Aorta (tissue), 5 donors: ENCODE measurements around the gene DRG2. TPM values are rescaled to one million over a fixed set of nuclear protein-coding genes. Genes with fewer than 3 reads are reported as not detected.

ENCODE experiments used
- ATAC-seq: fragments of 200-7000 bp; cut with Tn5 transposase; one replicate; pipeline ENCODE4 v1.9.1; 2022; ENCODE audit warnings: moderate library complexity; ENCODE audit not compliant: low FRiP score
- DNase-seq, 2 donors: peaks; one replicate each; pipeline ENCODE4 v3.0.0-alpha.2; 2020
- H3K27ac ChIP-seq, 2 donors: one replicate each; pipeline ENCODE4 v1.5.1; 2013; ENCODE audit warnings: low read length in 2 of 2, mild to moderate bottlenecking in 2 of 2, moderate library complexity in 2 of 2, control low read depth in 1 of 2, inconsistent platforms in 1 of 2, low read depth in 1 of 2
- H3K27me3 ChIP-seq, 2 donors: one replicate each; pipeline ENCODE4 v1.6.1; 2013; ENCODE audit warnings: control low read depth in 1 of 2, low read length in 1 of 2, mild to moderate bottlenecking in 1 of 2, moderate library complexity in 1 of 2; ENCODE audit not compliant: insufficient read depth in 2 of 2, control insufficient read depth in 1 of 2
- H3K36me3 ChIP-seq, 2 donors: one replicate each; pipeline ENCODE4 v1.6.1; 2013; ENCODE audit warnings: control low read depth in 1 of 2, low read length in 1 of 2, mild to moderate bottlenecking in 1 of 2; ENCODE audit not compliant: insufficient read depth in 2 of 2, control insufficient read depth in 1 of 2
- H3K4me1 ChIP-seq, 2 donors: one replicate each; pipeline ENCODE4 v1.6.1; 2013; ENCODE audit warnings: low read length in 2 of 2, control low read depth in 1 of 2, mild to moderate bottlenecking in 1 of 2, moderate library complexity in 1 of 2; ENCODE audit not compliant: insufficient read depth in 2 of 2, control insufficient read depth in 1 of 2
- H3K4me3 ChIP-seq, 2 donors: one replicate each; pipeline ENCODE4 v1.5.1; 2013; ENCODE audit warnings: low read length in 2 of 2, control low read depth in 1 of 2, mild to moderate bottlenecking in 1 of 2
- H3K9me3 ChIP-seq: one replicate; pipeline ENCODE4 v1.6.1; 2013; ENCODE audit warnings: mild to moderate bottlenecking, low read length; ENCODE audit not compliant: control insufficient read depth
- WGBS, 2 donors: extraction: QIAGEN DNeasy Blood & Tissue Kit; methylation state at CpG; one replicate each; pipeline ENCODE4 v1.1.7; 2013; 5-methylcytosine and 5-hydroxymethylcytosine counted together
- intact Hi-C, 2 donors: fragments of 100-400 bp; cut with DNase I; formaldehyde crosslinking; loops; one replicate each; pipeline versions ENCODE4 v1.14.2 to v1.15.0; 2022
- polyA plus RNA-seq, 2 donors: library from polyadenylated mRNA; stranded (reverse); fragments of 200-250 nt; gene quantifications; one replicate each; pipeline ENCODE4 v1.2.3, GENCODE V29; 2013
- total RNA-seq, 2 donors: library from RNA; stranded (reverse); fragmentation: NEBNext Ultra II Directional; extraction: Animal tissue kit (Norgen Biotek cat#: 25700); gene quantifications; one replicate each; pipeline ENCODE4 v1.2.1, GENCODE V29; 2021
- donor health status: healthy with polysubstance abuse.
- donor health status: Bipolar disorder and iron deficiency.
- donor health status: DM: no; HTN: no; CAD: no.
- donor health status: DM: no; HTN: no; CAD: no.
- donor health status: DM: yes; HTN: yes; CAD: no.

DRG2 gene
- total and polyA plus RNA-seq, 4 donors: 16.0 to 52.3 (median 31.2) TPM

DNA sequence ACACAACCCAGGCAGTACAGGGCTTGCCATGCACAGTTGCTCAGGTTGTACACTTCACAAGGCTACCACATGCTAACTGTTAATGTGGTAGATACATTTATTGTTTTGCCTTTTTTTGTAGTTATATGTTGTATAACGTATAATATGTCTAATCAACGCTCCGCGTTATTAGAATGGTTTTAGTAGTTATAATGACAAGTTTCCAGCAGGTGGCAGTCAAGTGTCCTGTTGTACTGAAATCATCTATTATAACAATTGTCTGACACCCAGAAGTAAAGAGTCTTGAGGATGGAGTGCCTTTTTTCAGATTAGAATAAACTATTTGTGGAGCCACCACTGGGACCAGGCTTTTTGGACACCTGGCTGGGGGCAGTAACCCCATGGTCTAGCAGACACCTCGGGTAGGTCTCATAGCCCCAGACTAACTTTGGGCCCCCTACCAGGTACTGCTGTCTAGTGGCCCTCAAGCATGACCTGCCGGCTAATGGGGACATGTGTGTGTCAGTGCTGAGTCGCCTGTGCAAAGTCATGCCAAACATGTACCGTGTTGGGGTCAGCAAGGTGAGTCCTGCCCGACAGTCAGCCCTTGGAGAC is 53.6 kb downstream of the DRG2 start:
- H3K27me3 ChIP-seq: no peaks in the 10 kb centered on the region
- no peak for ATAC-seq
- H3K27ac ChIP-seq: no peak overlapping the region
- H3K36me3 ChIP-seq: no peaks in the 10 kb centered on the region
- no peaks in the 10 kb centered on the region for H3K9me3 ChIP-seq
- 26 to 32% methylated on average over 9 of the region's 9 CpGs for WGBS, 2 donors
- DNase-seq: no peak
- H3K4me1 ChIP-seq: no peaks in the 10 kb centered on the region
- no peak overlapping the region for H3K4me3 ChIP-seq
- intact Hi-C loops: loop anchor here in 1 of 2 donors (5.0 kb wide), 1 partner anchor 76 kb away; no protein-coding TSS in a partner anchor

GRCh38 chr17:18142417-18142816 is 54.7 kb downstream of the DRG2 start:
- no peak overlapping the region for H3K27ac ChIP-seq
- H3K9me3 ChIP-seq: no peaks in the 10 kb centered on the region
- DNase-seq (no peak), ATAC-seq (no peak)
- H3K4me1 ChIP-seq: no peaks in the 10 kb centered on the region
- WGBS, 2 donors: 88 to 93% methylated on average over 3 of the region's 3 CpGs
- no peak overlapping the region for H3K4me3 ChIP-seq
- intact Hi-C loops: loop anchor here in 1 of 2 donors (5.0 kb wide), 1 partner anchor 75 kb away; no protein-coding TSS in a partner anchor
- H3K27me3 ChIP-seq: no peaks in the 10 kb centered on the region
- no peaks in the 10 kb centered on the region for H3K36me3 ChIP-seq

DNA sequence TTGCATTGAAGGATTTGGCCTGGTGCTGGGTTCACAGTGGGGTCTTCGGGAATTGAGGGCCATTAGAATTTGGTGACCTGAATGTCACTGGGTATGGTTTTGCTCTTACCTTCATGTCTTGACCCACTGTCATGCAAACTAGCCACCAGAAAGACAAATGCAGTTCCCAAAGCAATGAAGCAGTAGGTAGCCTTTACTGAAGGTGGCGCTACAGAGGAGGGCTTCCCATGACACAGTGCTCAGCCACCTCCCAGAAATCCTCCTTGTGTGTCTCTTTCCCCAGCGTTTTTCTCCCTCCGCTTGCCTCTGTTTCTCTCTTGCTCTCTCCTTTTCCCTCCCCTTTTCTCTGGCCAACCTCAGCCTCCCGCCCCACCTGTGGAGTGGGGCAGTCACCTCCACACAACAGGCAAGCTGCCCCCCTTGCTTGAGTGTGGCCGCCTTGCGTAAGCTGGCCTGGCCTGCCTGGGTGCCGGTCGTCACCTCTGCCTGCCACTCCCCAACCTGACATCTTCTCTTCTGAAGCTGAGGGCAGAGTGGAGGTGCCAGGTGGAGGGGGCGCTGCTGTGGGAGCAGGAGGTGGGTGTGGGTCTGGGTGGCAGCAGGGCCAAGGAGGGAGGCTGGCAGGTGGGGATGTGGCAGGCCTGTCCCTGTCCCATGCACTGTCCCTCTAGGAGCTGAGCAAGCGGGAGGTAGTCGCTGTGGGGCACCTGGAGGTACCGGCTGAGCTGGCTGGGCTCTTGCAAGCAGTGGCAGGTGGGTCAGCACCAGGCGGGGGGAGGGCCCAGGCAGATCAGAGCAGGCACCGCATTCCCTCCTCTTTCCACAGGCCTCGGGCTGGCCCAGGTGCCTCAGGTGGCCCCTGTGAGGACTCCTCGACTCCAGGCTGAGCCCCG is 55.5 kb downstream of the DRG2 start:
- ATAC-seq: no peak
- Histone ChIP-seq H3K9me3 (no peaks in the 10 kb centered on the region), H3K27me3 (no peaks in the 10 kb centered on the region), H3K36me3 (no peaks in the 10 kb centered on the region), H3K4me3 (no peak overlapping the region), H3K27ac (no peak overlapping the region), H3K4me1 (no peaks in the 10 kb centered on the region)
- intact Hi-C loops: loop anchor here in 1 of 2 donors (5.0 kb wide), 1 partner anchor 74 kb away; no protein-coding TSS in a partner anchor
- WGBS, 2 donors: 62 to 72% methylated on average over 18 of the region's 18 CpGs
- DNase-seq: no peak

DNA sequence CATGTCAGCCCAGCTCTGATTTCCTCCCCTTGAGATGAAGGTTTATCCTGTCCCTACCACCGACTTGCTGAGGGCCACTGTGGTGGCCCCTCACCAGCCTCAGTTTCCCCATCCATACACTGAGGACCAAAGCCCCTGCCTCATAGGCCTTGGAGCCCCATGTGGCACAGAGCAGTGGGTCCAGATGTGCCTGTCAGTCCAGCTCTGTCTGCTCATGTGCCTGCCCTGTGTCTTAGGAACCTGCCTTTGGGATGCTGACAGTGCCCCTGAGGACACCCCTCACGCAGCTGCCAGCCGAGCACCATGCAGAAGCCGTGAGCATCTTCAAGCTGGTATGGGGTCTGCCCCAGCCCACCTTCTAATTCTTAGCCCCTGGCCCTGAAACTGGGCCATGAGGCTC is 56.5 kb downstream of the DRG2 start:
- DNase-seq (no peak), ATAC-seq (no peak)
- H3K36me3 ChIP-seq: no peaks in the 10 kb centered on the region
- H3K4me1 ChIP-seq: no peaks in the 10 kb centered on the region
- no peaks in the 10 kb centered on the region for H3K27me3 ChIP-seq
- no peak overlapping the region for H3K27ac ChIP-seq
- 77 to 86% methylated on average over 4 of the region's 4 CpGs for WGBS, 2 donors
- H3K4me3 ChIP-seq: no peak overlapping the region
- H3K9me3 ChIP-seq: no peaks in the 10 kb centered on the region
- intact Hi-C loops: loop anchor here in 1 of 2 donors (5.0 kb wide), 1 partner anchor 73 kb away; no protein-coding TSS in a partner anchor

- DNase-seq: no peak
- Histone ChIP-seq H3K36me3 (no peaks in the 10 kb centered on the region), H3K27ac (no peak overlapping the region), H3K9me3 (no peaks in the 10 kb centered on the region), H3K4me3 (no peak overlapping the region), H3K4me1 (no peaks in the 10 kb centered on the region), H3K27me3 (no peaks in the 10 kb centered on the region)
- ATAC-seq: no peak
- WGBS, 2 donors: 99 to 100% methylated on average over 1 of the region's 1 CpG
- intact Hi-C loops: loop anchor here in 1 of 2 donors (5.0 kb wide), 1 partner anchor 72 kb away; no protein-coding TSS in a partner anchor
Measured at GRCh38 chr17:18144855-18145254, 57.1 kb downstream of the DRG2 start.

DNA sequence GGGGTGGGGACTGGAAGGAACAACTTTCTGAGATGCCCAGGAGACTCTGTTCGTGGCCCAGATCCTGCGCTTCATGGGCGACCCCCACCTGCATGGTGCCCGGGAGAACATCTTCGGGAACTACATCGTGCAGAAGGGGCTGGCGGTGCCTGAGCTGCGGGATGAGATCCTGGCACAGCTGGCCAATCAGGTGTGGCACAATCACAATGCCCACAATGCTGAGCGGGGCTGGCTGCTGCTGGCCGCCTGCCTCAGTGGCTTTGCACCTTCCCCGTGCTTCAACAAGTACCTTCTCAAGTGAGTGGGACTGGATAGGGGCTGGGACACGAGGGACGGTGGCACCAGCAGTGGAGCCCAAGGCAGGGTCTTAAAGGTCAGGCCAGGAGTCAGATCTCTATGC is 58.1 kb downstream of the DRG2 start:
- H3K27me3 ChIP-seq: no peaks in the 10 kb centered on the region
- H3K4me1 ChIP-seq: no peaks in the 10 kb centered on the region
- H3K9me3 ChIP-seq: no peaks in the 10 kb centered on the region
- ATAC-seq: no peak
- WGBS, 2 donors: 79 to 86% methylated on average over 13 of the region's 13 CpGs
- intact Hi-C loops: no loop called here
- no peak for DNase-seq
- H3K36me3 ChIP-seq: no peaks in the 10 kb centered on the region
- no peak overlapping the region for H3K27ac ChIP-seq
- H3K4me3 ChIP-seq: no peak overlapping the region

GRCh38 chr17:18146259-18146658 is 58.5 kb downstream of the DRG2 start:
- 95 to 97% methylated on average over 2 of the region's 2 CpGs for WGBS, 2 donors
- no peaks in the 10 kb centered on the region for H3K27me3 ChIP-seq
- intact Hi-C loops: no loop called here
- H3K27ac ChIP-seq: no peak overlapping the region
- no peaks in the 10 kb centered on the region for H3K4me1 ChIP-seq
- no peaks in the 10 kb centered on the region for H3K36me3 ChIP-seq
- DNase-seq (no peak), ATAC-seq (no peak)
- H3K9me3 ChIP-seq: no peaks in the 10 kb centered on the region
- no peak overlapping the region for H3K4me3 ChIP-seq

DNA sequence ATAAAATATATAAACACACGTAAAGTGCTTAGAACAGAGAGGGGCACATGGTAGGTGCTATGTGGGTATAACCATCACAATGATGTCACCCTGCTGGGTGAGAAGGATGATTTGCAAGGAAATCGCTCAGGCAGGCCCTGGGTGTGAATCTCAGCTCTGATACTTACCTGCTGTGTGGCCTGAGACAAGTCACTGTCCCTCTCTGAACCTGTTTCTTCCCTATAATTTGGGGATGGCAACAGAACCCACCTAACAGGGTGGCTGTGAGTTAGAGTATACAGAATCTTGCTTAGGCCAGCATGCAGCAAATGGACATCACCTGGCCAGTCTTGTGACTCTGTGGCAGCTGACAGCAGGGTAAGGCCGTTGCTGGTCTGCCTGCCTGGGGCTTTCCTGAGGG is 59.2 kb downstream of the DRG2 start:
- H3K4me3 ChIP-seq: no peak overlapping the region
- ATAC-seq: no peak
- no peaks in the 10 kb centered on the region for H3K9me3 ChIP-seq
- H3K4me1 ChIP-seq: no peaks in the 10 kb centered on the region
- no peak overlapping the region for H3K27ac ChIP-seq
- 87 to 89% methylated on average over 3 of the region's 3 CpGs for WGBS, 2 donors
- H3K27me3 ChIP-seq: no peaks in the 10 kb centered on the region
- intact Hi-C loops: no loop called here
- H3K36me3 ChIP-seq: no peaks in the 10 kb centered on the region
- no peak for DNase-seq
